Pons (tissue), 1 donor: ENCODE results near the gene PPM1A.
A peak's percentile ranks its signal among the peaks of the same experiment; 100 is the strongest.

ENCODE experiments used
- DNase-seq: peaks from one replicate; pipeline ENCODE4 v3.0.0-alpha.2; 2016; ENCODE audit warnings: low spot score

The PPM1A gene

GRCh38 chr14:60227291-60227690, 21.7 kb upstream of the PPM1A start:
- DNase-seq = no peak

- DNase-seq = no peak
Measured at GRCh38 chr14:60229614-60230013, 19.4 kb upstream of the PPM1A start.

GRCh38 chr14:60232185-60232584, 16.8 kb upstream of the PPM1A start:
- DNase-seq = no peak

GRCh38 chr14:60233251-60233650, 15.8 kb upstream of the PPM1A start:
- no peak for DNase-seq

- DNase-seq = no peak
Measured at GRCh38 chr14:60233891-60234290, 15.1 kb upstream of the PPM1A start.

- no peak for DNase-seq
Measured at GRCh38 chr14:60235440-60235839, 13.6 kb upstream of the PPM1A start.

GRCh38 chr14:60238955-60239354, 10.1 kb upstream of the PPM1A start:
- DNase-seq = no peak

- no peak for DNase-seq
Measured at GRCh38 chr14:60240139-60240856, 8.7 kb upstream of the PPM1A start.

- no peak for DNase-seq
Measured at GRCh38 chr14:60241091-60241490, 7.9 kb upstream of the PPM1A start.

GRCh38 chr14:60242429-60242828, 6.6 kb upstream of the PPM1A start:
- no peak for DNase-seq

- no peak for DNase-seq
Measured at GRCh38 chr14:60245380-60246177, 3.4 kb upstream of the PPM1A start.

GRCh38 chr14:60247994-60248696, 876 bp upstream of the PPM1A start:
- peak; percentile 98 for DNase-seq

- DNase-seq = peak; percentile 50
Measured at GRCh38 chr14:60249321-60250256, 568 bp downstream of the PPM1A start.

GRCh38 chr14:60250257-60251035, 1.4 kb downstream of the PPM1A start:
- peak; percentile 42 for DNase-seq

GRCh38 chr14:60251877-60252276, 2.9 kb downstream of the PPM1A start:
- DNase-seq = no peak

- no peak for DNase-seq
Measured at GRCh38 chr14:60252630-60253029, 3.6 kb downstream of the PPM1A start.

- DNase-seq = no peak
Measured at GRCh38 chr14:60253649-60254048, 4.6 kb downstream of the PPM1A start.

- no peak for DNase-seq
Measured at GRCh38 chr14:60254176-60254575, 5.2 kb downstream of the PPM1A start.

GRCh38 chr14:60257865-60258264, 8.8 kb downstream of the PPM1A start:
- DNase-seq = no peak

GRCh38 chr14:60265163-60265562, 16.1 kb downstream of the PPM1A start:
- DNase-seq = no peak
